SK-N-MC (cell line): ENCODE measurements around the gene TMEM8B.

Source experiments
- EZH2 ChIP-seq: fragments of 200-600 bp; sonication (generic); IDR thresholded peaks from one replicate; pipeline ENCODE4 v1.6.1; 2017; ENCODE audit warnings: antibody characterized with exemption
- FOXP2 ChIP-seq: optimal IDR thresholded peaks from 2 replicates; pipeline ENCODE3; 2011; ENCODE audit warnings: mild to moderate bottlenecking, moderate library complexity; ENCODE audit not compliant: insufficient read depth; ENCODE audit errors: extremely low read length, control extremely low read depth
- POLR2AphosphoS5 ChIP-seq: IDR thresholded peaks from 2 replicates; pipeline ENCODE4 v1.6.1; 2012; ENCODE audit warnings: mild to moderate bottlenecking, low read depth, low read length, borderline replicate concordance

DNA sequence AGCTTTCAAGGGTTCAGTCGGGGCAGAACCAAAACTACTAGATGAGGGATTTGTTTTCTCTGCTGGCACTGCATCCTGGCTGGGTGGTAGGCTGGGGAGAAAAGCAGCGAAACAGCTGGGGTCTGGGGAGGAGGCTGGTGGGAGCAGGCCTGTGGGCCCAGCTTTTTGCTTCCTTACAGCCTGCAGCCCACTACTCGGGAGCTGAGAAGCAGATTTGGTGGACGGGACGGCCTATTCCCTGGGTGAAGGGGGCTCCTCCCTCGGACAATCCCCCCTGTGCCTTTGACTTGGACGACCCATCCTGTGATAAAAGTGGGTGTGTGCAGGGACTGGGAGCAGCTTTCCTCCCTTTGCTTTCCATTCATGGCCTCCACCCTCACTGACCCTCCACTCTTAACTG lies 28.5 kb upstream of the TMEM8B start:
- TF ChIP-seq POLR2AphosphoS5 (no peak), EZH2 (no peak), FOXP2 (no peak)
